ENCODE results near the gene UBTD1.
"Not testable (repeated sequence)": the region's sequence is repeated elsewhere in the genome, so short reads cannot be mapped to it uniquely, and the experiment has no call there.

UBTD1 gene

DNA sequence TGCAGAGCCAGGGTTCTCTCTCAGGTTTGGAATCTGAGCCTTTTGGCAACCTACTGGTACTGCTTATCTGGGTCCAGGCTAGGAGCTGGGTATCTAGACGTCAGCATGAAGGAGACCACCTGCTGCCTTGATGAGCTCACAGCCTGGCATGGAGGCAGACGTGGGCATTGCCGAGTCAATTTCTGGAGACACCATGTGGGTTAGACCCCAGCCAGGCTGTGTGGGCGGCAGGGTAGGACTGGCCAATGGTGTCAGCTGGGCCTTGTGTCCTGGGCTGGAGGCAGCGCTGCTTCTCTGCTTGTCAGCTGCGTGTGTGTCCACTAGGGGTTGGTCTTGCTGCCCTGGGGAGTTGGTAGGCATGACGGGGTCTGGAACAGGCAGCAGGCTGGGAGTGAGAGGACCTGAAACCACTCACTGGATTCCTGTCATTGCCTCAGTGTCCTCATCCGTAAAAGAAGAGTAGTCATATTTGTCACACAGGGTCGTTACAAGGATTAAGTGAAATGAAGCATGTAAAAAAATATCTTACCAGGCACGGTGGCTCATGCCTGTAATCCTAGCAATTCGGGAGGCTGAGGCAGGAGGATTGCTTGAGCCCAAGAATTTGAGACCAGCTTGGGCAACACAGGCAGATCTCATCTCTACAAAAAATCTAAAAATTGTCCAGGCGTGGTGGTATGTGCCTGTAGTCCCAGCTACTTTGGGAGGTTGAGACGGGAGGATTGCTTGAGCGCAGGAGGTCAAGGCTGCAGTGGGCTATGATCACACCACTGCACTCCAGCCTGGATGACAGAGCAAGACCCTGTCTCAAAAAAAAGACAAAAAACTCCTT is 42.2 kb downstream of the UBTD1 start:
- no peak for DNase-seq

GRCh38 chr10:97542169-97543024 is 43.7 kb downstream of the UBTD1 start:
- no peak for DNase-seq

- DNase-seq: no peak
These were observed 44.4 kb downstream of the UBTD1 start for GRCh38 chr10:97543025-97543546.

GRCh38 chr10:97546456-97547270 is 47.9 kb downstream of the UBTD1 start:
- no peak for DNase-seq

GRCh38 chr10:97547271-97547600 is 48.5 kb downstream of the UBTD1 start:
- no peak for DNase-seq

DNA sequence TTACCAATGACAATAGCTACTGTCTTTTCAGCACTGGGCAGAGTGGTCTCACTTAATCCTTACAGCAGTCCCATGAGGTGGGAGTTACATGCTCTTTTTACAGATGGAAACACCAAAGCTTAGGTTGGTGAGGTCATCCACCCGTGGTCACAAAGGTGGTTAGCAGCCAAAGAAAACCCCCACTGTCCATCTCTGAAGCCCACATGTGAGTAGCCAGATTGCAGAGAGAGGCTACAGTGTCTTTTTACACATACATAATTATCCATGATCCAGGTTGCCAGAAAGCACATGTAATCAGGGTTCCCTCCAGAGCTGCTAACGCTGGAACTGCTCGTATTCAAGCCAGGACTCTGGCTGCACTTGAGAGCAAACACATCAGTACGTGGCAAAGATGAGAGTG is 49.2 kb downstream of the UBTD1 start:
- no peak for DNase-seq

- DNase-seq: no peak
These were observed 50.2 kb downstream of the UBTD1 start for GRCh38 chr10:97548828-97549455.

DNA sequence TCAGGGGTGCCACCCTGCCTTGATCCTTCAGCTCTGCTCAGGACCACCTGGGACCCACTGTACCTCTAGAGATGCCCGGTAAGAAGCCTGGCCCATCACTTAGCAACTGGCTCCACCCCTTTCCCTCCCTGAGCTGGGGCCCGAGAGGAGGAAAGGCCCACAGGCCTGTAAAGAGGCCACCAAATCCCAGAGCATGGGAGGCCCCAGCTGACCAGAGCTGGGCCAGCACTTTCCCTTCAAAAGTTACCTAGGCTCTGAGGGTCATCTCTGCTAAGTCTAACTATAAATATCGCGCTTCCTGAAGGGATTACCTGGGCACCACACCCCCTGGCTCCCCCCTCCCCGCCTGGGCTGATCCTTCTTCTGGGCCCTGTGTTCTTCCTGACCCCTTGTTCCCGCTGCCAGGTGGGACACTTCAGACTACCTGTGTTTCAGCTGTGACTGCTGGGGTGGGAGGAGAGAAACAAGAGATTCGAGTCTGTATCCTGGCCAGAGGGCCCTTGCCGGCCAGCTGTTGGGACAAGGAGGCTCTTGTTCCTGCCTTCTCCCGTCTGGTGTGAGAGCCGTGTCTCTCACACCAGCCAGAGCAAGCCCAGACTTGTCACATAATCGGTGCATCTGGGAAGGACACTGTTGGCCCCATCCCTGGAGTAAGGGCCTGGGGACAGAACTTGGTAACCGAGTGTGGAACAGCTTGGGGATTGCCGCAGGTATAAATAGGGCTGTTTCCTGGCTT is 51.0 kb downstream of the UBTD1 start:
- no peak for DNase-seq

- no peak for DNase-seq
These were observed 51.8 kb downstream of the UBTD1 start for GRCh38 chr10:97550336-97551149.

GRCh38 chr10:97551271-97551670 is 52.5 kb downstream of the UBTD1 start:
- no peak for DNase-seq

DNA sequence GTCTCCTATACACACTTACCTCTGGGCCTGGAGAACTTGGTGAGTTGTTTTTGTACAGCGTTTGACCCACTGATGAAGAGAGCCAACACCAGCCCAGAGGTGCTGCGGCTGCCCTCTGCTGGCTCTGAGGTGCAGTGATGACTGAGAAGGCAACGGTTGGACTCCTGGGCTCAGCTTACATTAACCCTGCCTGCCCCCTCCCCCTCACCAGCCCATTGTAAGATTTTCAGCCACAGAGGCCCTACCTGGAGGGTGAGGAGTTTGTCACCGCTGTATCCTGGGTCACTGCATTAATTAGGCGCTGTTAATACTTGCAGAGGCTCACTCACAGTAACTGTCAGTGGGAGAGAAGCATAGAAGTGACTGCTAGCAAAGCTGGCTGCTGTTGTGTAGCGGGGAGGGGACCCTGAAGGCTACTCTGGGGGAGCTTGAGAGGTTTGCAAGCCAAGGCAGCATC is 54.9 kb downstream of the UBTD1 start:
- DNase-seq: no peak

DNA sequence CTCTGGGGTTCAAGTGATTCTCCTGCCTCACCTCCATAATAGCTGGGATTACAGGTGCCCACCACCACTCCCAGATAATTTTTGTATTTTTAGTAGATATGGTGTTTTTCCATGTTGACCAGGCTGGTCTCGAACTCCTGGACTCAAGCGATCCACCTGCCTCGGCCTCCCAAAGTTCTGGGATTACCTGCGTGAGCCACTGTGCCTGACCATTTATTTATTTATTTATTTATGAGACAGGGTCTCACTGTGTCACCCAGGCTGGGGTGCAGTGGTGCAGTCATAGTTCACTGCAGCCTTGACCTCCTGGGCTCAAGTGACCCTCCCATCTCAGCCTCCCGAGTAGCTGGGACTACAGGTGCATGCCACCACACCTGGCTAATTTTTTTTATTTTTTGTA is 55.6 kb downstream of the UBTD1 start:
- not testable (repeated sequence) for DNase-seq

GRCh38 chr10:97555541-97555940 is 56.8 kb downstream of the UBTD1 start:
- DNase-seq: not testable (repeated sequence)

DNA sequence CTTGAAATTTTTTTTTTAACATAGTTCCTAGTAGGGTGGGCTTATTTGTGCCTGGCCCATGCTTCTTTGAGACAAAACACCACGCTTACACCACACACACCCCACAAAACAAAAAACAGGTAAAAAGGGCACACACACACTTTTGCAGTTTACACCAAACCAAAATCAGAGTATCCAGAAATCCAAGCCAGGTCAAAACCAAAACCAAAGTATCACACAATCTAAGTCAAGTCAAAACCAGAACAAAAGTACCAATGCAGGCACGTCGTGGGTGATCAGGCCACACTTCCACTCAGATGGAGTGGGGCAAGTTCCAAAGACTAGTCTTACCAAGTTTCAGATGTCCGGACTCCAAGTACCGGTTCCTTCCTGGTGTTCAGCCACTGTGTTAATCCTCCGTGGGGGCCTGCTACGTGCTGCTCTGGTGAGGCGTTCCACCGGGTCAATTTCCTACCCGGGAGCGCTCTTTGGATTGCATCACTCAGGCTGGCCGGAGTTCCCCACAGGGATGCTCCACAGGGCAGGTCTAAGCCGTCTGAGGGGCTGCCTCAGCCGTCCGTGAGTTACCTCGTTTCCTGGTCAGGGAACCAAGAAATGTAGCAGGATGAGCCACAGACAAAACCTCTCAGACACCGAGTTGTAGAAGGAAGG is 62.1 kb downstream of the UBTD1 start:
- not testable (repeated sequence) for DNase-seq

GRCh38 chr10:97561386-97562077 is 62.8 kb downstream of the UBTD1 start:
- DNase-seq: not testable (repeated sequence)

- not testable (repeated sequence) for DNase-seq
These were observed 63.6 kb downstream of the UBTD1 start for GRCh38 chr10:97562329-97562728.

- DNase-seq: no peak
These were observed 64.6 kb downstream of the UBTD1 start for GRCh38 chr10:97563337-97563736.

- DNase-seq: no peak
These were observed 66.1 kb downstream of the UBTD1 start for GRCh38 chr10:97564776-97565175.

GRCh38 chr10:97566336-97566996 is 67.7 kb downstream of the UBTD1 start:
- no peak for DNase-seq

All from cortex of kidney (tissue), 1 donor.